ENCODE results near the gene SHROOM4. TPM values are rescaled to one million over a fixed set of nuclear protein-coding genes. Genes with fewer than 3 reads are reported as not detected.

The SHROOM4 gene
- total RNA-seq, 3 donors from 2014 or later: 6.9 to 13.8 (median 12.5) TPM

- H3K27ac ChIP-seq: no peak overlapping the region
- no peak for DNase-seq (ENCODE audit: low spot score in 2 of 2)
- no peak overlapping the region for H3K4me3 ChIP-seq
- peaks cover 0 to 72% of the 10 kb centered on the region in 2 donors for H3K27me3 ChIP-seq
- H3K36me3 ChIP-seq: no peaks in the 10 kb centered on the region
- intact Hi-C loops (cut with DNase I; ENCODE audit: low total_unique reads): no loop called here
- H3K4me1 ChIP-seq: no peaks in the 10 kb centered on the region
- no peaks in the 10 kb centered on the region for H3K9me3 ChIP-seq
- no peak for TF ChIP-seq POLR2A (IDR thresholded peaks at IDR 0.05)
Observed at GRCh38 chrX:50700921-50701320, 113.1 kb downstream of the SHROOM4 start.

DNA sequence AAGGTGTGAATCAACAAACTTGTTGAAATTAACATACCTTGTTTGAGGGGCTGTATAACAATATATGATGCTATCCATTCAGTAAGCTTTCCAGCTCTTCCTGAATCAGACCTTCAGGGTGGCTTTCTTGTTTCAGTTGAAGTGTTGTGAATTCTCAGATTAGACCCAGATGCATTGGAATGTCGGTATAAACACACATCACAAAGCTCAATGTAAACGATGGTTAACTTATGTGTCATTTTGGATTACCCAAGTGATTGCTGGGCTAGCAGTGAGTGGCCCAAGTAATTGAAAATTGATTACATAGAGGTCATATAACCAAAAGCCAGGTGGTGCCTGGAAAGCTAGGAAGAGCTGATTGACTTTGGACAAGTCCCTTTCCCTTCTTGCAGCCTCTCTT lies 115.0 kb downstream of the SHROOM4 start:
- intact Hi-C loops (cut with DNase I; ENCODE audit: low total_unique reads): no loop called here
- Histone ChIP-seq H3K4me3 (no peak overlapping the region), H3K27me3 (peaks cover 0 to 70% of the 10 kb centered on the region in 2 donors), H3K4me1 (no peaks in the 10 kb centered on the region), H3K27ac (no peak overlapping the region), H3K36me3 (no peaks in the 10 kb centered on the region), H3K9me3 (no peaks in the 10 kb centered on the region)
- no peak for DNase-seq (ENCODE audit: low spot score in 2 of 2)
- TF ChIP-seq POLR2A (IDR thresholded peaks at IDR 0.05) (no peak), POLR2AphosphoS5 (IDR thresholded peaks at IDR 0.05) (no peak)
- TF ChIP-seq, protein P1, sequence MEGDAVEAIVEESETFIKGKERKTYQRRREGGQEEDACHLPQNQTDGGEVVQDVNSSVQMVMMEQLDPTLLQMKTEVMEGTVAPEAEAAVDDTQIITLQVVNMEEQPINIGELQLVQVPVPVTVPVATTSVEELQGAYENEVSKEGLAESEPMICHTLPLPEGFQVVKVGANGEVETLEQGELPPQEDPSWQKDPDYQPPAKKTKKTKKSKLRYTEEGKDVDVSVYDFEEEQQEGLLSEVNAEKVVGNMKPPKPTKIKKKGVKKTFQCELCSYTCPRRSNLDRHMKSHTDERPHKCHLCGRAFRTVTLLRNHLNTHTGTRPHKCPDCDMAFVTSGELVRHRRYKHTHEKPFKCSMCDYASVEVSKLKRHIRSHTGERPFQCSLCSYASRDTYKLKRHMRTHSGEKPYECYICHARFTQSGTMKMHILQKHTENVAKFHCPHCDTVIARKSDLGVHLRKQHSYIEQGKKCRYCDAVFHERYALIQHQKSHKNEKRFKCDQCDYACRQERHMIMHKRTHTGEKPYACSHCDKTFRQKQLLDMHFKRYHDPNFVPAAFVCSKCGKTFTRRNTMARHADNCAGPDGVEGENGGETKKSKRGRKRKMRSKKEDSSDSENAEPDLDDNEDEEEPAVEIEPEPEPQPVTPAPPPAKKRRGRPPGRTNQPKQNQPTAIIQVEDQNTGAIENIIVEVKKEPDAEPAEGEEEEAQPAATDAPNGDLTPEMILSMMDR (IDR thresholded peaks at IDR 0.05): no peak

DNA sequence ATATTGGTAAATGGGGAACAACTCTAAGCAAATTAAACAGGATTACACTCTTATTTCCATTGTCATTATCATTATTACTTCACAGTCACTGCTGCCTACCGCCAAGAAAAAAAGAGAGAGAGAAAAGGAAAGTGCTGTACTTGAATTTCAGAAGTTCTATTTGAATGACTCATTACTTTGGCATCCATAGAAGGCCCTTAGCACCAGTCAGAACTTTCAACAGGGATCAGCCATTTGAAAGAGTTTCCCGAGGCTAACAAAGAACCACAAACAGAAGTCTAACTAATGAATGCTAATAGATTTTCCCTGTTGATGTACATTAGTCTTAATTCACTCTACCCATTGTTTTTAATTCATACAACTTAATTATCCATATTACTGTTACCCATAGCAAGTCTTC lies 116.3 kb downstream of the SHROOM4 start:
- H3K36me3 ChIP-seq: no peaks in the 10 kb centered on the region
- H3K27ac ChIP-seq: peak overlapping the region; percentile 20 to 69
- H3K4me3 ChIP-seq: no peak overlapping the region
- DNase-seq (ENCODE audit: low spot score in 2 of 2): no peak
- intact Hi-C loops (cut with DNase I; ENCODE audit: low total_unique reads): no loop called here
- no peaks in the 10 kb centered on the region for H3K4me1 ChIP-seq
- TF ChIP-seq POLR2A (IDR thresholded peaks at IDR 0.05): no peak
- no peak for TF ChIP-seq POLR2AphosphoS5 (IDR thresholded peaks at IDR 0.05)
- TF ChIP-seq, protein P1 (IDR thresholded peaks at IDR 0.05): no peak
- H3K9me3 ChIP-seq: no peaks in the 10 kb centered on the region
- H3K27me3 ChIP-seq: peaks cover 0 to 63% of the 10 kb centered on the region in 2 donors

DNA sequence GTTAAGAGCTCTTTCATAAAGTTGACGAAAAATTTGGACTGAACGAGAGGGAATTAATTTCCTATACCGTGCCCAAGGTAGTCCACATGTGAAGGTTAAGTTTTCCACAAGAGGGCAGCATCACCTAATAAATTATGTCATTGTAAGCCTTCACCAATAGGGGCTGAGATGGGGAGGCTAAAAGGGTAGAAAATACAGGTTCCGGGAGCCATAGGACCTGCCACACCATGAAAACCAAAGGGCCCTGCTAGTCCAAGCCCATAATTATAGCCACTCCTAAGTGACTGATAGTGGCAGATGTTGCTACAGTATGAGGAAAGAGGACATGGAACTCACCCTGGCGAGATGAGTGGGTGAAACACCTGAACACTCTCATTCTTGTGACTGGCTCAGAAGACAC lies 122.2 kb downstream of the SHROOM4 start:
- TF ChIP-seq, protein P1 (IDR thresholded peaks at IDR 0.05): peak; percentile 68 to 70 (median 69)
- TF ChIP-seq POLR2AphosphoS5 (IDR thresholded peaks at IDR 0.05): no peak
- intact Hi-C loops (cut with DNase I; ENCODE audit: low total_unique reads): no loop called here
- no peak for DNase-seq (ENCODE audit: low spot score in 2 of 2)

DNA sequence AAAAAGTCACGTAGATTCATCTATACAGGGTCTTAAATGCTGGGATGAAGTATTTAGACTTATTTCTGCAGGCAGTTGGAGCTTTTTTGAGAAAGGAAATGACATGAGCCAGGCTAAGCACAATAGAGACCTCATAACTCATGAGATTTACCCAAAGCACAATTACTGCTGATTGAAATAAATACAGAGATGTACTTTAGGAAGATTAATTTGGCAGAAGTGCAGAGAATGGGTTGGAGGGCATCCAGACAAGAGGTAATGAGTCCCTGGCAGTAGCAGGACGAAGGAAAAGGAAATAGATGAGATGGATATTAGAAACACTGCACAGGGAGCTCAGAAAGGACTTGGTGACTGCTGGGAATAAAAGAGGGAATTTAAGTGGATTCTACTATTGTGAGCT lies 129.1 kb downstream of the SHROOM4 start:
- no peak for DNase-seq (ENCODE audit: low spot score in 2 of 2)
- TF ChIP-seq POLR2AphosphoS5 (IDR thresholded peaks at IDR 0.05) (no peak), POLR2A (IDR thresholded peaks at IDR 0.05) (no peak)
- TF ChIP-seq, protein P1 (IDR thresholded peaks at IDR 0.05): no peak
- no peaks in the 10 kb centered on the region for H3K4me1 ChIP-seq
- H3K27me3 ChIP-seq: peaks cover 0 to 27% of the 10 kb centered on the region in 2 donors
- no peak overlapping the region for H3K27ac ChIP-seq
- no peaks in the 10 kb centered on the region for H3K36me3 ChIP-seq
- intact Hi-C loops (cut with DNase I; ENCODE audit: low total_unique reads): no loop called here
- no peaks in the 10 kb centered on the region for H3K9me3 ChIP-seq
- no peak overlapping the region for H3K4me3 ChIP-seq

More for the DNA sequence above, 122.2 kb downstream of the SHROOM4 start:
- no peak overlapping the region for H3K4me3 ChIP-seq
- H3K36me3 ChIP-seq: no peaks in the 10 kb centered on the region
- peaks cover 0 to 36% of the 10 kb centered on the region in 2 donors for H3K27me3 ChIP-seq
- no peak overlapping the region for H3K27ac ChIP-seq
- H3K9me3 ChIP-seq: no peaks in the 10 kb centered on the region
- no peaks in the 10 kb centered on the region for H3K4me1 ChIP-seq

DNA sequence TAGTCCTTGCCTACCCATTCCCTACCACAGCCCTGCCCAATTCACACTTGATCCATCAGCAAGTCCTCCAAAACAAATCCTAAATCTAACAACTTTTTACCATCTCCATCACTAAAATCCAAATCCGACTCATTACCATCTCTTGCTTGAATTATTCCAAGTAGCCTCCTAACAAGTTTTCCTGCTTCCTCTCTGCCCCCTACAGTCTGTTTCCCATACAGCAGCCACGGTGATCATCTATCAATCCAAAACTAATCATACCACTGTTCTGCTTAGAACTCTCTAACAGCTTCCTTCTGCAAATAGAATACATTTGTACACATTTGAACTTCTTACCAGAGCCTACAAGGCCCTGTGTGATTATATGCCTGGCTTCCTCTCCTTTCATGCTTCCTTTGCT lies 133.0 kb downstream of the SHROOM4 start:
- H3K9me3 ChIP-seq: no peaks in the 10 kb centered on the region
- H3K27ac ChIP-seq: no peak overlapping the region
- no peak for TF ChIP-seq POLR2A (IDR thresholded peaks at IDR 0.05)
- TF ChIP-seq, protein P1 (IDR thresholded peaks at IDR 0.05): no peak
- no peak overlapping the region for H3K4me3 ChIP-seq
- no peaks in the 10 kb centered on the region for H3K4me1 ChIP-seq
- DNase-seq (ENCODE audit: low spot score in 2 of 2): no peak
- intact Hi-C loops (cut with DNase I; ENCODE audit: low total_unique reads): no loop called here
- no peaks in the 10 kb centered on the region for H3K36me3 ChIP-seq
- peaks cover 0 to 35% of the 10 kb centered on the region in 2 donors for H3K27me3 ChIP-seq

Data from breast epithelium (tissue), 4 donors.